HFFc6 (cell line): ENCODE data around the gene STK32B. TPM values are rescaled to one million over a fixed set of nuclear protein-coding genes. Genes with fewer than 3 reads are reported as not detected.

Experiments
- DNase-seq: peaks from one replicate; pipeline ENCODE4 v3.0.0-alpha.2; 2018
- H3K27ac Mint-ChIP-seq: 2 replicates; pipeline ENCODE4 v1.8.0; 2020; ENCODE audit warnings: mild to moderate bottlenecking, mixed read lengths
- H3K27me3 Mint-ChIP-seq: 2 replicates; pipeline ENCODE4 v1.8.0; 2021; ENCODE audit warnings: mild to moderate bottlenecking, moderate library complexity, mixed read lengths; ENCODE audit not compliant: insufficient read depth
- H3K36me3 Mint-ChIP-seq: 2 replicates; pipeline ENCODE4 v1.8.0; 2021; ENCODE audit warnings: low read depth, mixed read lengths
- H3K4me1 Mint-ChIP-seq: 2 replicates; pipeline ENCODE4 v1.8.0; 2020; ENCODE audit warnings: low read depth, mixed read lengths
- H3K4me3 Mint-ChIP-seq: 2 replicates; pipeline ENCODE4 v1.8.0; 2020; ENCODE audit warnings: mild to moderate bottlenecking, moderate library complexity, mixed read lengths
- H3K9me3 Mint-ChIP-seq: 2 replicates; pipeline ENCODE4 v1.8.0; 2020; ENCODE audit warnings: mild to moderate bottlenecking, mixed read lengths
- CTCF ChIP-seq: fragments of 200-600 bp; sonication (generic); IDR thresholded peaks from 2 replicates; pipeline ENCODE4 v1.5.0; 2021; ENCODE audit warnings: antibody characterized with exemption, mild to moderate bottlenecking
- total RNA-seq, 6 experiments: library from RNA; stranded (reverse); fragmentation: NEBNext Ultra II Directional; extraction: Animal tissue kit (Norgen Biotek cat#: 25700); gene quantifications; 2 replicates in 1 of 6; 3 replicates in 5 of 6; pipeline ENCODE4 v1.2.3, GENCODE V29; 2021

The STK32B gene
- total RNA-seq, 6 experiments from 2014 or later: 0.14 to 0.33 (median 0.18) TPM; not detected in 1

- Mint-ChIP-seq H3K9me3 (peaks cover 6% of the 10 kb centered on the region; the same call in 1 of the 2 replicates), H3K36me3 (no peaks in the 10 kb centered on the region), H3K27me3 (peaks cover 22% of the 10 kb centered on the region), H3K4me3 (no peak overlapping the region), H3K4me1 (no peaks in the 10 kb centered on the region), H3K27ac (no peak overlapping the region)
- DNase-seq: no peak
- TF ChIP-seq CTCF: no peak
Measured at GRCh38 chr4:5021546-5021945, 29.7 kb upstream of the STK32B start.

- DNase-seq: no peak
- Mint-ChIP-seq H3K27me3 (peaks cover 33% of the 10 kb centered on the region), H3K9me3 (peaks cover 6% of the 10 kb centered on the region; the same call in 1 of the 2 replicates), H3K4me3 (no peak overlapping the region), H3K36me3 (no peaks in the 10 kb centered on the region), H3K4me1 (no peaks in the 10 kb centered on the region), H3K27ac (no peak overlapping the region)
- no peak for TF ChIP-seq CTCF
Measured at GRCh38 chr4:5024673-5025072, 26.6 kb upstream of the STK32B start.

DNA sequence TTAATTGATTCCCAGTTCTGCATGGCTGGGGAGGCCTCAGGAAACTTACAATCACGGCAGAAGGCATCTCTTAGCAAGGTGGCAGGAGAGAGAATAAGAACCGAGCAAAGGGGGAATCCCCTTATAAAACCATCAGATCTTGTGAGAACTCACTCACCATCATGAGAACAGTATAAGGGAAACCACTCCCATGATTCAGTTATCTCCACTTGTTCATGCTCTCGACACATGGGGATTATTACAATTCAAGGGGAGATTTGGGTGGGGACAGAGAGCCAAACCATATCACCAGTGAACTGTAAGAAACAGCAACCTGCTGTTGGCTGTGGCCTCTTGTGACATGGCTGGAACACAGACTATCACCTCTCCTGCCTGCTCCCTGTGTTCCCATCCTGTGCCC is 24.9 kb upstream of the STK32B start:
- Mint-ChIP-seq H3K36me3 (no peaks in the 10 kb centered on the region), H3K9me3 (peaks cover 6% of the 10 kb centered on the region; the same call in 1 of the 2 replicates), H3K27me3 (peaks cover 38% of the 10 kb centered on the region), H3K4me1 (no peaks in the 10 kb centered on the region), H3K27ac (no peak overlapping the region), H3K4me3 (no peak overlapping the region)
- no peak for DNase-seq
- no peak for TF ChIP-seq CTCF

DNA sequence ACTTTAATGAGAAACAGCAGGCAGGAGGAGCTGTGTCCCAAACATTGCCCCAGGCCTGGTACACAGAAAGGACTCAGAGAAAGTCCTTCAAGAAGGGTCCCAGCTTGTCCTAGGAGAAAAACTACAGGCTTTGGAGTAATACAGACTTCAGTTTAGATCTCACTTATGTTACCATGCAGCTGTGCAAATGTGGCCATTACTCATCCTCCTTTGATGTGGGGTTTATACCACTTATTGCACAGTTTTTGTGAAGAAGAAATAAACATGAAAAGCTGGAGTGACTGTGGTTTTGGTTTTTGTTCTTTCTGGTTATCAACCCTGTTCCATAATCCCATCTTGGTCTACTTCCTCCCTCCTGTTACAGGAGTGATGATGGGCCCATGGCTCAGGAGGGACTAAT is 23.9 kb upstream of the STK32B start:
- no peak overlapping the region for H3K27ac Mint-ChIP-seq
- peaks cover 37% of the 10 kb centered on the region for H3K27me3 Mint-ChIP-seq
- H3K4me1 Mint-ChIP-seq: no peaks in the 10 kb centered on the region
- no peak for TF ChIP-seq CTCF
- H3K9me3 Mint-ChIP-seq: peaks cover 6% of the 10 kb centered on the region; the same call in 1 of the 2 replicates
- no peaks in the 10 kb centered on the region for H3K36me3 Mint-ChIP-seq
- no peak overlapping the region for H3K4me3 Mint-ChIP-seq
- no peak for DNase-seq

DNA sequence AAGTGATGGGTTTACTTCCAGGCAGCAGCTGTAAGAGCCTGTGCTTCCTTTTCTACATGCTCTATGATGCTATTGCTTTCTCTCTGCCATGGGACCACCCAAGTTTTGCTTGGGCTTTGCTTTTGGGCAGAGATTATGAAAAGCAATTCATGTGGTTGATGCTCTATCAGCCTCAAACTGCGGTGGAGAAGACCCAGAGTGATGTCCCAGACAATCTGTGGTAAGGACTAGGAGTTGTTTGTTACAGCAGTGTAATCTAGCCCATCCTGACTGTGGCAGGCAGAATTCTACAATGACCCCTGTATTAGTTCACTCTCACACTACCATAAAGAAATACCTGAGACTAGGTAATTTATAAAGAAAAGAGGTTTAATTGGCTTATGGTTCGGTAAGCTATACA is 22.8 kb upstream of the STK32B start:
- peaks cover 35% of the 10 kb centered on the region for H3K27me3 Mint-ChIP-seq
- TF ChIP-seq CTCF: no peak
- H3K4me1 Mint-ChIP-seq: peaks cover 4% of the 10 kb centered on the region
- H3K9me3 Mint-ChIP-seq: peaks cover 6% of the 10 kb centered on the region; the same call in 1 of the 2 replicates
- no peak overlapping the region for H3K27ac Mint-ChIP-seq
- H3K36me3 Mint-ChIP-seq: no peaks in the 10 kb centered on the region
- DNase-seq: no peak
- no peak overlapping the region for H3K4me3 Mint-ChIP-seq

GRCh38 chr4:5029447-5029846 is 21.8 kb upstream of the STK32B start:
- no peak overlapping the region for H3K4me3 Mint-ChIP-seq
- no peaks in the 10 kb centered on the region for H3K9me3 Mint-ChIP-seq
- peaks cover 41% of the 10 kb centered on the region for H3K27me3 Mint-ChIP-seq
- no peaks in the 10 kb centered on the region for H3K36me3 Mint-ChIP-seq
- H3K27ac Mint-ChIP-seq: no peak overlapping the region
- DNase-seq: no peak
- no peak for TF ChIP-seq CTCF
- peaks cover 14% of the 10 kb centered on the region for H3K4me1 Mint-ChIP-seq
